Measurements from ENCODE around the gene FASLG.
"Not testable (repeated sequence)": the region's sequence is repeated elsewhere in the genome, so short reads cannot be mapped to it uniquely, and the experiment has no call there.

Gene FASLG, protein sequence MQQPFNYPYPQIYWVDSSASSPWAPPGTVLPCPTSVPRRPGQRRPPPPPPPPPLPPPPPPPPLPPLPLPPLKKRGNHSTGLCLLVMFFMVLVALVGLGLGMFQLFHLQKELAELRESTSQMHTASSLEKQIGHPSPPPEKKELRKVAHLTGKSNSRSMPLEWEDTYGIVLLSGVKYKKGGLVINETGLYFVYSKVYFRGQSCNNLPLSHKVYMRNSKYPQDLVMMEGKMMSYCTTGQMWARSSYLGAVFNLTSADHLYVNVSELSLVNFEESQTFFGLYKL

GRCh38 chr1:172658871-172659453 is at the start of gene FASLG:
Gene FASLG, plus strand, starts transcription at chr1:172659103. Its CDS starts 99 bp downstream, at chr1:172659202.
- no peak for DNase-seq (ENCODE audit: low spot score)

DNA sequence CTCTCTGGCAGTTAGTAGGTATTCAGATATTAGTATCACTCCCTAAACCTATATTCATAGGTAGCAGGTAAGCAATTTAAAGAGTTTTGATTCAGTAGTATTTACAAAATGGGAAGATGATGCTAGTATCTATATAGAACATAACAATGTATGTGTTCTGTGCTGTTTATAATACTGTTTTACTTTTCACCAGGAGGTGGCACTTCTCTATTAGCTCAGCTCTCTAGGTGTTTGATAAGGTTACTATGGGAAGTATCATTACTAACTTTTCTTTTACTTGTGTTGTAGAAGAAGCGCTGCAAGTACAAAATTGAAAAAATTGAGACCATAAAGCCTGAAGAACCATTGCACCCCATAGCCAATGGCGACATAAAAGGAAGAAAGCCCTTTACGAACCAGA is 49.4 kb upstream of the FASLG start:
- DNase-seq (ENCODE audit: low spot score): no peak

DNA sequence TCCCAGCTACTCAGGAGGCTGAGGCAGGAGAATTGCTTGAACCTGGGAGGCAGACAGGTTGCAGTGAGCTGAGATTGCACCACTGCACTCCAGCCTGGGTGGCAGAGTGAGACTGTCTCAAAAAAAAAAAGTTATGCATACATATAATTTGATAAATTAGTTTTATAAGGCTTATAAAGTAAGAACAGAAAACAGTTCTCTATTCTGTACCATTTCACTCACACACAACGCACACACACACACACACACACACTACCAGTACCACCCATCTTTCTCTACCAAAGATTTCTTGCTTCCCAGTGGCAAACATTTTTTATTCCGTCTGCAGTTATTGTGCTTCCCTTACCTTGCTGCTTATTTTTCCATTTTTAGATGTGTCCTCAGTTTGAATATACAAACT is 46.4 kb upstream of the FASLG start:
- no peak for DNase-seq (ENCODE audit: low spot score)

GRCh38 chr1:172613294-172613693 is 45.6 kb upstream of the FASLG start:
- no peak for DNase-seq (ENCODE audit: low spot score)

- no peak for DNase-seq (ENCODE audit: low spot score)
Measured at GRCh38 chr1:172616195-172616594, 42.7 kb upstream of the FASLG start.

GRCh38 chr1:172616636-172617035 is 42.3 kb upstream of the FASLG start:
- no peak for DNase-seq (ENCODE audit: low spot score)

- DNase-seq (ENCODE audit: low spot score): not testable (repeated sequence)
Measured at GRCh38 chr1:172620603-172621002, 38.3 kb upstream of the FASLG start.

DNA sequence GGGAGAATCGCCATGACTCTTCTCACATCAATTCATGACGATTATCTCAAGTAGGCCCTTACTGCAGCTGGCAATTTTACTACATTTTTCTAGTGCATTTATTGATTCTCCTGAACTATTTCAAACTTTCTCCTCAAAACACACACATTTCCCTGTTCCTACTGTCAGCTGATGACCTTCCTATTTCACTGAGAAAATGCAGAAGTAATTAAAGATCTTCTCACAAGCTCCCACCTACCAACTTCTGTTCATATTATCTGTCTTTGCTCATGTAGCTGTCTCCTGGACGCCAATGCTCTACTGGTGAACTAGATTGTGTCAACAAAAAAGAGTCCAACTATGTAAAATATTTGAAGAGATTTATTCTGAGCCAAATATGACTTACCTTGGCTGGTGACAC is 36.4 kb upstream of the FASLG start:
- DNase-seq (ENCODE audit: low spot score): no peak

GRCh38 chr1:172623748-172624147 is 35.2 kb upstream of the FASLG start:
- no peak for DNase-seq (ENCODE audit: low spot score)

DNA sequence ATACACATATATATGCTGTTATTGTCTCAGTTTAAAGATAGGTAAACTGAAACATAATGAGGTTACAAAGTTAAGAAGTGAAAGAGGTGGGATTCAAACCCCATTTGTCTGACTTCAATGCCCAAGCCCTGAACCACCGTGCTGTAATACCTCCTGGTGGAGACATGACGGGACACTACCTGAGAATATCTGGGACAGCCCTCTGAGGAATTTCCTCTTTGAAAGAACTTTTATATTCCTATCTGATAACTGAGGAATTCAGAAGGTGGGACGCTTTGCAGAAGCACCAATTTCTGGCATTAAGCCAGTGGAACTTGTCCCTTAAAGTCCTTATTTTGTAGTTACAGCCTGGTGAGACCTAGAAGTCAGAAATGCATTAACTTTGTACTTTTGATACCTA is 32.1 kb upstream of the FASLG start:
- no peak for DNase-seq (ENCODE audit: low spot score)

DNA sequence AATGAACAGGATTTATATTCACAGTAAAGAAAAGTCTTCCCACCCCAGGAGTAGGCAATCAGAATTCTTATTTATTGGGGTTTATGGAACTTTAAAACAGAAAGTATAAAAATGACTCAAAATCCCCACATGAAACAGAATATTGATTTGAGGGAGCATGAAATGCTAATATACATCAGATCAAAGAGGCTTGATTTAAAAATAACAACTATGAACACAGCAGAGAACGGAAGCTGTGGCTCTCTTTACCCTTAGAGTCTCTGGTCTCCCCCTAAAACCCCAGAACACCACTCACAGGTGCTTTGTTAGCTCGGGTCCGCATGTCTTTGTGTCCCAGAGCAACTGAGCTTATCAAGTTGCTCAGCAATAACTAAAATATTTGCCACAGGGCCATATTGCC is 31.2 kb upstream of the FASLG start:
- DNase-seq (ENCODE audit: low spot score): no peak

GRCh38 chr1:172628401-172628800 is 30.5 kb upstream of the FASLG start:
- no peak for DNase-seq (ENCODE audit: low spot score)

- no peak for DNase-seq (ENCODE audit: low spot score)
Measured at GRCh38 chr1:172629170-172629569, 29.7 kb upstream of the FASLG start.

DNA sequence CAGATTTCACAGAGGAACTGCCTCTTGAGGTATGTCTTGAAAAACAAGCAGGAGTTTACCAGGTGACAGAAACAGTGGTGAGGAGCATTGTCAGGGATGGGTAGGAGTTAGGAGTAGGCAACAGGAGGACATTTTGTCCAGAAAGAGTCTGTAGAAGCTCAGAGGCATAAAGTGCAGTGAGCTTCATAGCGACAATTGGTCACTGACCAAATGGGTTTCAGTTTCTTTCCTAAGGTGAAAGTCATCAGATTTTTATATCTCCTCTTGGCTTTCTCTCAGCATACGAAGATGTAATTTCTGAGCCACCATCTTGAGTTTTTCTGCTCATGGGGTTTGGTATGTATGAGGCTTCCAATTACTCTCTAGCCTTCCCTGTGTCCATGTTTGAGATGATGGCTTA is 29.3 kb upstream of the FASLG start:
- no peak for DNase-seq (ENCODE audit: low spot score)

- no peak for DNase-seq (ENCODE audit: low spot score)
Measured at GRCh38 chr1:172630056-172630818, 28.7 kb upstream of the FASLG start.

GRCh38 chr1:172630868-172631267 is 28.0 kb upstream of the FASLG start:
- DNase-seq (ENCODE audit: low spot score): no peak

- DNase-seq (ENCODE audit: low spot score): no peak
Measured at GRCh38 chr1:172637522-172637921, 21.4 kb upstream of the FASLG start.

- DNase-seq (ENCODE audit: low spot score): no peak
Measured at GRCh38 chr1:172638249-172638648, 20.7 kb upstream of the FASLG start.

DNA sequence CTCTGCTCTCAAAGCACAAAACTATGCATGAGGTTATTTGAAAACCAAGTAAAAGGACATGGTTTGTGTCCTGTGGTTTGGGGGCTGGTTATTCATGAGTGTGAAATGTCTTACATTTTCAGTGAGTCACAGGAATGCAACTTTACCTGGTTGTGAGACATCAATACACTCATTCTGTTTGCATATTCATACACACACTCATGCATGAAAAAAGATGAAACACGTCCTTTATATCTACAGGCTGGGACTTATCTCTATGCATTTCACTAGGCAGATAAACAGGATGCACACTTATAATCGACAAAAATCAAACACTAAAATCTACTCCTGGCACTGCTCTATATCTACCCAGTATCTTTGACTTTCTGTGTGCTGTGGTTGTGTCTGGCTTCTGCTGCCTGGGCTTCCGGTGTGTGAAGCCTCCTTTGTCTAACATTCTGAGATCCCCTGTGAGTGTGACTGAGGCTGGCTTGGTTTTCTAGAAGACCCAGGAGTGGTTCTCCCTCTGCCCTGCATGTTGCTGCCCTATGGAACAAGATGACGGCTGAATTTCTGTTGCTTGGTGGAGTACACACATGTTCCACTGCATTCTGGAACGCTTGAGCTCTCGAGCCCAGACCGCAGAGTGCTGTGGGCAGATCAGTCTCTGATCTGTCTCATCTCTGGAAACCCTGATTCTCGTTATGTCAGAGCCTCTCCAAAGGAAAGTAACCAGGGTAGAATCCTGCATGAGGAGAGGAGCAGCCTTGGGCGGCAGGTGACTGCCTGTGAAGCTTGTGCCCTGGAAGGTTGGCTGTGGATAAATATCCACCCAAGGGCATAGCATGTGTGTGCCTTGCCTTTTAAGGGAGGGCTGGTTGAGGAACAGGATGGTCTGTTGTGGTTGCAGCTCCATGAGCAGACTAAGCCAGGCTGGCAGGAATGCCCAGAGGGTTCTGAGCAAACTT is 19.7 kb upstream of the FASLG start:
- DNase-seq (ENCODE audit: low spot score): no peak

DNA sequence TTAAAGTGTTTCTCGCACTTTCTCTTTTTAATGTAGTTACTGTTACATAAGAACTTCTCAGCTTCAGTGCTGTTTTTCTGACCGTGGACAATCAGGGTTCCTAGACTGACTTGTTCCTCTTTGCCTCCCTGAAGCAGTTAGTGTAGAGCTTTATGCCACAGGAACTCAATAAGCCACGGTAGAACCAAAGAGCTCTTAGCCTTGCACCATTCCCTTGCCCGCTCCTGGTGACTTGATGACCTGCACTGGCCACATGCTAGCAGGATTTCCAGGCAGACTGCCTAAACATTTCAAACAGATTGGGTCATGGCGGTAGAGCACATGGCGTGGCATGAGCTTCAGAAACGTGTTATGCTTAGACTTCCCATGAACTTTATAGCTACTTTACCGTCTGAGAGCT is 18.8 kb upstream of the FASLG start:
- DNase-seq (ENCODE audit: low spot score): no peak

- DNase-seq (ENCODE audit: low spot score): no peak
Measured at GRCh38 chr1:172641492-172641891, 17.4 kb upstream of the FASLG start.

- DNase-seq (ENCODE audit: low spot score): no peak
Measured at GRCh38 chr1:172642970-172643369, 15.9 kb upstream of the FASLG start.

Data from Ammon's horn (tissue), 1 donor.